SKM-1 (cell line): Measurements from ENCODE around the gene MYL10.

Experiments used
- DNase-seq: peaks from one replicate; lab custom pipeline; 2025; ENCODE audit not compliant: unreplicated experiment; lab: John Stamatoyannopoulos, UW

MYL10 gene

DNA sequence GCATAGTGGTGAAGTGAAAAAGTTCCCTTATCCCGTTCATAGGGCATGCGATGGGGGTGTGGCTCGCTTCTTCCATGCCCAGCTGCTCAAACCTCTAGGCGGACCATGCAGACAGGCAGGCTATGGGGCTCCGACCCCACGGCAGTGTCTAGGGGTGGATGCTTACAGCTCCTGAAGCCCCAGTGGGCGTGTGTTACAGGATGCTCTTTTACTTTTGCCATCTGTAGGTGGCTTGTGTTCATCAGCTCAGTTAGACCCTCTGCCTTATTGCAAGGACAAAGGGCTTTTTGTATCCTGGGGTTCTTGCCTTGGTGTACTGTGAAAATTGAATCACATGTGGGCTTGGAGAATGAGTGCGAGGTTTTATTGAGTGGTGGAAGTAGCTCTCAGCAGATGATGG, at the start of gene MYL10:
Gene MYL10, minus strand, starts transcription at position 126 of the 400 bp plus-strand sequence. CDS start 178 bp downstream, outside the sequence.
- no peak for DNase-seq

DNA sequence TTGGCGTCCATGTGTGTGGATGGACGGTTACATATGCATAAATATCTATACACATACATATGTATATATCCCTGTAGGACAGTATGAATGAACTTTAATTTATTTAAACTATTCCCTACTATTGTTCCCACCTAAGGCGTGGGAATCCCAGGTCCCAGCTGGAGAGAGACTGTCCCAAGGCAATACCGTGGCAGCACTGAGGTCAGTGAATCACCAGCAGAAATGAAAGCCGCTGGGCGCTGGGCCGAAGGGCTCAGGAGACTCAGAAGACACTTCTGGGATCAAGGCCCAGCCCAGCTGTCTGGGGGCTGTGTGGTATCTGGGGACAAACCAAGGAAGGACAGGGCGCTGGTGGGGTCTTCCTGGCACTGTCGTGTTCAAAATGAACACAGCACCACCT, 49.6 kb upstream of the MYL10 start:
- DNase-seq, result no peak

DNA sequence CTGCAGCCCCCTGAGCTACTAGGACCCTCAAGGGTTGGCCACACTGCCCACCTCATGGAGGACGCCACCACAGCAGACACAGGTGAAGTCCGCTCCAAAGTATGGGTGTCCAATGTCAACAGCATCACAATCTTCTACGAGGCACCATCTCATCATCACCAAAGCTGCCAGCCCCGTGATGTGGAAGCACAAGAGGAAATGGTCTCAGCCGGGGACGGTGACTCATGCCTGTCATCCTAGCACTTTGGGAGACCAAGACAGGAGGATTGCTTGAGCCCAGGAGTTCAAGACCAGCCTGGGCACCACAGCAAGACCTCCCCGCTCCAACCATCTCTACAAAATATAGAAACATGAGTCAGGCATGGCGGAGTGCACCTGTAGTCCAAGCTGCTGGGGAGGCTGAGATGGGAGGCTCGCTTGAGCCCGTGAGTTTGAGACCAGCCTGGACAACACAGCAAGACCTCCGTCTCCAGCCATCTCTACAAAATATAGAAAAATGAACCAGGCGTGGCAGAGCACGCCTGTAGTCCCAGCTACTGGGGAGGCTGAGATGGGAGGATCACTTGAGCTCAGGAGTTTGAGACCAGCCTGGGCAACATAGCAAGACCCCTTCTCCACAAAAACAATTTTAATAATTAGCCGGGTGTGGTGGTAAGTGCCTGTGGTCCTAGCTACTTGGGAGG, 48.8 kb upstream of the MYL10 start:
- DNase-seq, result no peak

- no peak for DNase-seq
These were observed 48.3 kb upstream of the MYL10 start for GRCh38 chr7:101677391-101677790.

- DNase-seq, result no peak
These were observed 47.9 kb upstream of the MYL10 start for GRCh38 chr7:101676956-101677355.

DNA sequence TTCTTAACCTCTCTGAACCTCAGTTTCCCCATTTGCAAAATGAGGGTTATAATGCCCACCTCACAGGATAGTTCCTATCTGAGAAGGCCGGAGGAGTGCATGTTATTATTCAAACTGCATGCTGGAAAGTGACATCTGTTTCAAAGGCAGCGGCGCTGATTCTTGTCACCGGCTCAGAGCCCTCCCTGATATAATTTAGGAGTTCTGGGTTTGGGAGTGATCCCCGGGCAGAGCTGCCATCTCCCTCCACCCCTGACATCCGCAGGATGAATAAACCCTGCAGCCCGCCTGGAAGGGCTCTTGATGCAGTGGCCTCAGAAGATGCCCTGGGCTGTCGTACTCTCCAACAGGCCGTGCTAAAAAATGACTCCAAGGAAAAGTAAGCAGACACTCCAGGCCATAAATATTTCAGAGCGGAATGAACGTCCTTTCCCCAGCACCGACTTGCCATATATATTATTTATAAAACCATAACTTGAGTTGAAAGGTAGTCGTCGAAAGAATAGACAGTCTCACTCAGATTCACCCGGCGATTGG, 47.0 kb upstream of the MYL10 start:
- DNase-seq, result no peak

DNA sequence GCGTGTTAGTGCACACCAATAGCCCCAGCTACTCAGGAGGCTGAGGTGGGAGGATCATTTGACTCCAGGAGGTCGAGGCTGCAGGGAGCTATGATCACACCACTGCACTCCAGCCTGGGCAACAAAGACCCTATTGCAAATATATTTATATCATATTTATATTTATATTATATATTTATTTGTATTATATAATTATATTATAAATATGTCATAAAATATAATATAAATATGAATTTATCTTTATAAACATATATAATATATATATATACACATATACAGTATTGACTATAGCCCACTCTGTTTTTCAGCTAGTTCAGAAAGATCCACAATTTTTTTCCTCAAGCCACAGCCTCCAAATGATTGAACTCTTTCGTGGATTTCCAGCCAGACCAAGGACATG, 45.3 kb upstream of the MYL10 start:
- no peak for DNase-seq

GRCh38 chr7:101673951-101674350, 44.9 kb upstream of the MYL10 start:
- no peak for DNase-seq

GRCh38 chr7:101673315-101673714, 44.2 kb upstream of the MYL10 start:
- DNase-seq, result no peak

DNA sequence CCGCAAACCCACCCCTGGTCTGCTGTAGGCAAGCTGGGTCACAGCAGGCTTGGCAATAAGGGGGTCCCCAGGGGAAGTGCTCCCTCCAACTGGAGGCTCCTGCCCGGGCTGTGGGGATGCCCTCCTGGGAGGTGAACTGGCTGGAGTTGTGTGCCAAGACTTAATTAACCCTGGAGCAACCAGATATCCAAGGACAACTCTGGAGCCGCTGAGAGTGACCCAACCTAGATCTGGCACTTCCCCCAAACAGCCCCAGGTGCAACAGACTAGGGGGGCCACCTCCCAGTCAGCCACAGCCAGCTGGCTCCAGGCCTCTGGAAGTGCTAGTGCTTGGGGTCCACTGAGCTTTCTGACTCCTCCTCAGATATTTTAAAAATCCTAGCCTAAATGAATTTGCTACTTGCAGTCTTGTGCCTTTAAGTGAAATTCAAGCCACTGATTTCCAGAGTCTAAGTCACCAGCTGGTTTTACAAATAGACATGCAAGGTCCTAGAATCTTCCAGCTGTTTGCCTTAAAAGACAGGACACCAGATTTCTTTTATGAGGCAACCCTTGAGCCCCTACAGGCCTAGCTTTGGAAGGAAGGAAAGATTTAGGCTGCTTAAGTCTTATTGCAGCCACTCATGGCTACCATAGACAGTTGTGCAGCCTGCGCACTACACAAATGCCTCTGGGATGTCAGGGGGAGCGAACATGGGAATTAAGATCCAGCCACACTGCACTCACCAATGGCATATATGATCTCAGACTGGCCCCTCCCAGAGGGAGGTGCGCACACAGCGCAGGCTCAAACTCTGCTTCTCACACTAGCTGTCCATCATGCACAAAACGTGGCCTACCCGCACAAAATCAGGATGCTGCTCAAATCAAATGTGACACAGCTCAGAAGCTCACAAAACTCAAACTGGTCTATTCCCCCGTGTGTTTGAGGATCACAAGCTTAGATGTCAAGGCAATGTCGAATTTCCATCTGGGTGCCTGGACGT, 42.6 kb upstream of the MYL10 start:
- DNase-seq, result no peak

GRCh38 chr7:101669307-101669706, 40.2 kb upstream of the MYL10 start:
- no peak for DNase-seq

DNA sequence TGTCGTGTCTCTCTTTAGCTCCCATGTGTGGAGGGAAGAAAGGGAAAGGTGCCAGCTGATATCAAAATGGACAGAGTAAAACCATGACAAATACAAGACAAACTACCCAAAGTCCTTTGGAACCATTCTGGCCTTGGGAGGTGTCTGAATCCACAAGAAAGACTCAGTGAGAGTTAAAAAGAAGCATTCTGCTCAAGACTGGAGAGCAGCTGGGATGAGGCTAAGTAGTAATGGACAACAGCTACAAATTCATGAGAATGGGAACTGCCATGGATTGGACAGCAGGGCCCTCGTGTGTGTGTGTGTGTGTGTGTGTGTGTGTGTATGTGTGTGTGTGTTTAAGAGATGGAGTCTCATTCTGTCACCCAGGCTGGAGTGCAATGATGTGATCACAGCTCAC, 39.6 kb upstream of the MYL10 start:
- no peak for DNase-seq

DNA sequence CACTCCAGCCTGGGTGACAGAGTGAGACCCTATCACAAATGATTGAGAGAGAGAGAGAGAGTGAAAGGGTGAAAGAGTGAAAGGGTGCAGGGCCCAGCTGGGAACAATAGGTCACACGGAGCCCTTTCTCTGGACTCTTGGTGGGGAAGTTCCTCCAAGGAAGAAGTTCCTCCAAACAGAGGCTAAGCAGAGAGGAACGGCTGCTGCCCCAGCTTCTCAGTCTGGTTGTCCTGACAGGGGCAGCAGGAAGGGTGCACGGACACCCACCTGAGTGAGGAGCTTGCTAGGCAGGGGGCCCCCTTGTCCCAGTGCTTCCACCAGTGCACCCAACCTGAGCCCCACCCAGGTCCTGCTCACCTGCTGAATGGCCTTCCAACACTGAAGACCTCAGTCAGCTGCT, 38.8 kb upstream of the MYL10 start:
- no peak for DNase-seq

DNA sequence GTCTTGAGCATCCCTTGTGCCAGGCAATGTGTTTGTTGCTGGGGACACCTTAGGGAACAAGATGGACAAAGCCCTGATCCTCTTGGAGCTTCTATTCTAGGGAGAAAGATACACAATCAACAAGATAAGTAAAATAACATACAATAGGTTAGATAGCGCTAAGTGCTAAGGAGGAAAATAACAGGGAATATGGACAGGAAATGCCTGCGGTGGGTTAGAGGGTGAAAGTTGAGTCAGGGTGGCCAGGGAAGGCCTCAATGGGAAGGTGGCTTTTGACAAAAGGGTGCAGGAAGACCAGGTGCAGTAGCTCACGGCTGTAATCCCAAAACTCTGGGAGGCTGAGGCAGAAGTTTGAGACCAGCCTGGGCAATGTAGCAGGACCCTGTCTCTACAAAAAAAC, 38.3 kb upstream of the MYL10 start:
- no peak for DNase-seq

GRCh38 chr7:101666741-101667140, 37.6 kb upstream of the MYL10 start:
- no peak for DNase-seq

DNA sequence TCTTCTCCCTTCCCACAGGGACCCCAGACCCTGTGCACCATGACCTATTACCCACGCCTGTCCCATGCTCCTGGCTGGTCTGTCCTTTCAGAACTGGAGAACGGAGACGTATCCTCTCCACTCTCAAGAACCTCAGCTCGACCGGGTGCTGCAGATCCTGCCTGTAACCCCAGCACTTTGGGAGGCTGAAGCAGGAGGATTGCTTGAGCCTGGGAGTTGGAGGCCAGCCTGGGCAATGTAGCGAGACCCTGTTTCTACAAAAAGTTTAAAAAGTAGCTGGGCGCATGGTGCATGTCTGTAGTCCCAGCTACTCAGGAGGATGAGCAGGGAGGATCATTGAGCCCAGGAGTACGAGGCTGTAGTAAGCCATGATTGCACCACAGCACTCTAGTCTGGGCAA, 37.2 kb upstream of the MYL10 start:
- DNase-seq, result no peak

DNA sequence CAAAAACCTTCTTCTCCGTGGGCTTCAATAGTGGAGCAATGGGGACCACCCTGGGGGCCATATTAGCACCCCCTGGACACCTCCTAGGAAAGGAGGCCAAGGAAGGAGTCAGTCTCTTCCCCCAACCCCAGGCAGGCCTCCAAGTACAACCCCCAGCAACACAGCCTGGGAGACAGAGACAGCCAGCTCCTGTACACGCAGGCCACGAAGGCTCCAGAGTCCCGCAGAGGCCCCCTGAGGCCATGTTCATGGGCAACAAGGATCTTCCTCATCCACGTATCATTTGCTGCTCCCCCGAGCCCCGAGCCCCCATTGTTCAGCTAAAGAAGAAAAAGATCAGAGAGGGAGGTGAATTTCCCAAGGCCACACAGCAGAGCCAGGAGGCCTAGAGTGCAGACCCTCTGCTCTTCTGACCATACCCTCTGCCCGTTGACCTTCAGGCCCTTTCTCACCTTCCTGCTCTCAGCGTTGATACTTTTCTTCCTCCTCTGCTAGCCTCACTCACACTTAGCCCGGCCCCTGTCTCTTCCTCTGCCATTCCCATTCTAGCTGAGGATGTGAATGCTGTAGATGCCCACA, 35.9 kb upstream of the MYL10 start:
- no peak for DNase-seq

DNA sequence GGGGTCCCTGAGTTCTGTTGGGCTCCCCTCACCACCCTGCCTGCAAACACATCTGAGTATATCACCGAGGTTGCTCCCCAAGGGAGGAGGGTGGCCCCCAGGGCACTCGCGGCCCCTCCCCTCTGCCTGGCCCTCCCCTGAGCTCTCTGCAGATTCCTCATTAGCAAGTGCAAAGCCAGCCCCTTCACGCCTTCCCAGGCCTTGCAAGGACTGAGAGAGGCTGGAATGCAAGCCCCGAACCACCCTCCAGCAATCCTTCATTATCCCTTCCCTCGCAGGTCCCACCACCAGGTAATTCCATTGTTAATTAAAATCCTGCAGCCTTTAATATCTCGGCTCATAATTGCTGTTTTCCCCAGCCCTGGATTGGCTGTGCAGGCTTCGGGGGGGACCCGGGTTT, 35.3 kb upstream of the MYL10 start:
- DNase-seq, result no peak

- DNase-seq, result no peak
These were observed 34.7 kb upstream of the MYL10 start for GRCh38 chr7:101663747-101664146.

DNA sequence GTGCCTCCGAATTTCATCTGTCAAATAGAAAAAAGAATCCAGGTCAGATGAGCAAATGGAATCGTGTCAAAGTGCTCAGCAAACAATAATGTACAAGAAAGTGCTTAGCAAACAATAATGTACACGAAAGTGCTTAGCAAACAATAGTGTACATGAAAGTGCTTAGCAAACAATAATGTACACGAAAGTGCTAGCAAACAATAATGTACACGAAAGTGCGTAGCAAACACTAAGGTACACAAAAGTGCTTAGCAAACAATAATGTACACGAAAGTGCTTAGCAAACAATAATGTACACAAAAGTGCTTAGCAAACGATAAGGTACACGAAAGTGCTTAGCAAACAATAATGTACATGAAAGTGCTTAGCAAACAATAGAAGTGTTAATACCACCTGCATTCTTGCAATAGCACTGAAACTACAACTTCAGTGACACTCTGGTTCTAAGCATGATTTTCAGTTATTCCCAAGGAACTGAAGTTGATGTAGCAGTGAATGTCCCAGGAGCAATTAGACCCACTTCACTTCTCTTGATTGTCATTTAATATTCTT, 33.4 kb upstream of the MYL10 start:
- no peak for DNase-seq

DNA sequence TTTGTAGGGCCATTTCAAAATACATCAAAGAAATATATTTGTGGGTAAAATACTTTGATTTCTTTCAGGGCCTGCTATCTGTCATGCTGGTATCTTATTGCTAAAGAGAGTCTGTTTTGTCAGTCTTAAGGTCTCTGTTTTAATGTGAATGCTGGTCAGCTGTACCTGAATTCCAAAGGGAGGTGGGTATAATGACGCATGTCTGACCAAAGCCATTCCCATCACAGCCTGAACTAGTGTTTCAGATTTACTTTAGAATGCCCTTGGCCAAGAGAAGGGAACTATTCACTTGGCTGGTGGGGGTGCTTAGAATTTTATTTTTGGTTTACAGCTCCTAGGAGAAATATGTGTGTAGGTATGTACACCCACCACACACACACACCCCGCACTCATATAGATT, 30.6 kb upstream of the MYL10 start:
- DNase-seq, result no peak
